GM13977 (cell line): ENCODE measurements around the gene PRKAR1B.

Experiments
- DNase-seq: peaks from one replicate; pipeline ENCODE4 v3.0.0; 2012; ENCODE audit warnings: low spot score
- CTCF ChIP-seq: IDR thresholded peaks from 2 replicates; pipeline ENCODE4 v1.5.1; 2012; ENCODE audit warnings: mild to moderate bottlenecking, control low read depth; ENCODE audit not compliant: insufficient read depth; ENCODE audit errors: extremely low read depth, missing control alignments
- in situ Hi-C: fragments of 300-500 bp; cut with MboI; formaldehyde crosslinking; loops from one replicate; pipeline ENCODE4 v1.12.0; 2022; ENCODE audit warnings: low sequenced_read_pairs, low pct_unique_long_range_greater_than_20kb, mixed read lengths, inconsistent platforms; ENCODE audit not compliant: unreplicated experiment

Gene PRKAR1B

GRCh38 chr7:651032-651728 lies 75.9 kb downstream of the PRKAR1B start:
- no peak for DNase-seq
- in situ Hi-C loops = no loop called here
- TF ChIP-seq CTCF = no peak

- in situ Hi-C loops = no loop called here
- no peak for DNase-seq
- TF ChIP-seq CTCF = no peak
Measured at GRCh38 chr7:650339-651031, 76.6 kb downstream of the PRKAR1B start.

GRCh38 chr7:646951-647350 lies 80.1 kb downstream of the PRKAR1B start:
- no peak for DNase-seq
- in situ Hi-C loops = no loop called here
- no peak for TF ChIP-seq CTCF

GRCh38 chr7:646487-646886 lies 80.6 kb downstream of the PRKAR1B start:
- no peak for TF ChIP-seq CTCF
- in situ Hi-C loops = no loop called here
- DNase-seq = no peak

GRCh38 chr7:645606-646005 lies 81.5 kb downstream of the PRKAR1B start:
- TF ChIP-seq CTCF = no peak
- DNase-seq = no peak
- in situ Hi-C loops = no loop called here

- TF ChIP-seq CTCF = no peak
- in situ Hi-C loops = no loop called here
- DNase-seq = no peak
Measured at GRCh38 chr7:644381-645305, 82.4 kb downstream of the PRKAR1B start.
